AG04450 (cell line): Measurements from ENCODE around the gene PFKP. TPM values are rescaled to one million over a fixed set of nuclear protein-coding genes. Genes with fewer than 3 reads are reported as not detected.

Experiments
- CTCF ChIA-PET: fragments of 300-600, 350-600 bp; formaldehyde crosslinking; extraction: SDS; loops from one replicate; lab custom pipeline; 2022; ENCODE audit warnings: antibody characterized with exemption, inconsistent platforms; lab: Charles Lee
- POLR2A ChIA-PET: fragments of 350-600 bp; formaldehyde crosslinking; extraction: SDS; loops from one replicate; lab custom pipeline; 2021; ENCODE audit warnings: antibody characterized with exemption, inconsistent platforms; lab: Yijun Ruan, JAX
- DNase-seq: peaks from one replicate; pipeline ENCODE4 v3.0.0-alpha.2; 2011; ENCODE audit warnings: low read depth, low spot score
- H3K27ac ChIP-seq: one replicate; pipeline ENCODE4 v1.5.1; 2012; ENCODE audit warnings: low read depth, low read length, control low read depth
- H3K27me3 ChIP-seq: one replicate; pipeline ENCODE4 v1.6.0; 2012; ENCODE audit warnings: low read length; ENCODE audit not compliant: control insufficient read depth, insufficient read depth
- H3K4me3 ChIP-seq: 2 replicates; pipeline ENCODE4 v1.5.1; 2011; ENCODE audit warnings: mild to moderate bottlenecking, low read depth, low read length, control low read depth
- H3K9me3 ChIP-seq: 2 replicates; pipeline ENCODE4 v1.5.1; 2012; ENCODE audit warnings: low read length; ENCODE audit not compliant: control insufficient read depth, insufficient read depth
- polyA plus RNA-seq: library from polyadenylated mRNA; depleted of rRNA; stranded (reverse); fragments of >200 nt; gene quantifications from 2 replicates; pipeline ENCODE4 v1.2.3, GENCODE V29; 2011
- TF ChIP-seq, protein P1 (sequence below): IDR thresholded peaks from 2 replicates; pipeline ENCODE4 v1.5.1; 2011; ENCODE audit warnings: low read depth, low read length, control low read depth, inconsistent platforms

PFKP gene
- polyA plus RNA-seq, 1 experiment, result 122 TPM

DNA sequence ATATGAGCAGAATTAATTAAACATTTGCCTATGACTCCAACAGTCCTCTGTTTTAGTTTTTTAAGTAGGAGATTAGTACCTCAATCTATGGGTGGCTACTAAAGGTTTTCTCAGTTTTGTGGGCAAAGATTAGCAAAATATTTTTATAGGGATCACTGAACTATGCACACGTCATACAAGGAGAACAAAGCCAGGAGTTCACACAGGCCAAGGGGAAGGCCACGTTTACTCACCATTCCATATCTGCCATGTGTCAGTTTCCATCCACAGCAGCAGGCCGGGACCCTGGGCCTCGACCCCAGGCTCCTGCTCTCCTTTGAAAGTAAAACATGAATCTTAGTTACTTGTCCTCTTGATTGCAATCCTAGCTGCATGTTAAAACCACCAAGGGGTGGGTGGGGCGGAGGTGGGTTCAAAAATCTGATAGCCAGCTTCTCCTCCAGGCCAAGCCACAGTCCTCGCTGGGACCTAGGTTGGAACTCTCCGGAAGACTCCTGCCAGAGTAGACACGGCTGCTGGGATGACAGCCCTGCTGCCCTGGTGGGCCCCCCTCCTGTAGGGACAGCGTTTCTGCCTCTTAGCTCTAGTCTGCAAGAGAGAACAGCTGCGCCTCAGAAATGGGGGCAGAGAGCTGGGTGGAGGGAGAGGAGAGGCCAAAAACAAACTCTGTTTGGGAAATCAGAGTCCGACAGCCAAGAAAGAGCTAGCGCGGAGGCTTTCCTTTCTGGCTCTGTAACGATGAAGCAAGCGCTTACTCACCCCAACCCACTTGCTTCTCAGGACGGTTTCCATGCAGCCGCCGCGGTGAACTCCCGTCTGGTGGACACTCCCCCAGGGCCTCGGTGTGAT lies 69.6 kb downstream of the PFKP start:
- TF ChIP-seq, protein P1, sequence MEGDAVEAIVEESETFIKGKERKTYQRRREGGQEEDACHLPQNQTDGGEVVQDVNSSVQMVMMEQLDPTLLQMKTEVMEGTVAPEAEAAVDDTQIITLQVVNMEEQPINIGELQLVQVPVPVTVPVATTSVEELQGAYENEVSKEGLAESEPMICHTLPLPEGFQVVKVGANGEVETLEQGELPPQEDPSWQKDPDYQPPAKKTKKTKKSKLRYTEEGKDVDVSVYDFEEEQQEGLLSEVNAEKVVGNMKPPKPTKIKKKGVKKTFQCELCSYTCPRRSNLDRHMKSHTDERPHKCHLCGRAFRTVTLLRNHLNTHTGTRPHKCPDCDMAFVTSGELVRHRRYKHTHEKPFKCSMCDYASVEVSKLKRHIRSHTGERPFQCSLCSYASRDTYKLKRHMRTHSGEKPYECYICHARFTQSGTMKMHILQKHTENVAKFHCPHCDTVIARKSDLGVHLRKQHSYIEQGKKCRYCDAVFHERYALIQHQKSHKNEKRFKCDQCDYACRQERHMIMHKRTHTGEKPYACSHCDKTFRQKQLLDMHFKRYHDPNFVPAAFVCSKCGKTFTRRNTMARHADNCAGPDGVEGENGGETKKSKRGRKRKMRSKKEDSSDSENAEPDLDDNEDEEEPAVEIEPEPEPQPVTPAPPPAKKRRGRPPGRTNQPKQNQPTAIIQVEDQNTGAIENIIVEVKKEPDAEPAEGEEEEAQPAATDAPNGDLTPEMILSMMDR, result no peak
- H3K27me3 ChIP-seq, result no peaks in the 10 kb centered on the region
- no peaks in the 10 kb centered on the region; the same call in 1 of the 2 replicates for H3K9me3 ChIP-seq
- H3K4me3 ChIP-seq, result no peak overlapping the region
- peak; percentile 26 for DNase-seq
- H3K27ac ChIP-seq, result peak overlapping the region; percentile 61
- CTCF ChIA-PET, result no interaction called here
- POLR2A ChIA-PET, result no interaction called here

DNA sequence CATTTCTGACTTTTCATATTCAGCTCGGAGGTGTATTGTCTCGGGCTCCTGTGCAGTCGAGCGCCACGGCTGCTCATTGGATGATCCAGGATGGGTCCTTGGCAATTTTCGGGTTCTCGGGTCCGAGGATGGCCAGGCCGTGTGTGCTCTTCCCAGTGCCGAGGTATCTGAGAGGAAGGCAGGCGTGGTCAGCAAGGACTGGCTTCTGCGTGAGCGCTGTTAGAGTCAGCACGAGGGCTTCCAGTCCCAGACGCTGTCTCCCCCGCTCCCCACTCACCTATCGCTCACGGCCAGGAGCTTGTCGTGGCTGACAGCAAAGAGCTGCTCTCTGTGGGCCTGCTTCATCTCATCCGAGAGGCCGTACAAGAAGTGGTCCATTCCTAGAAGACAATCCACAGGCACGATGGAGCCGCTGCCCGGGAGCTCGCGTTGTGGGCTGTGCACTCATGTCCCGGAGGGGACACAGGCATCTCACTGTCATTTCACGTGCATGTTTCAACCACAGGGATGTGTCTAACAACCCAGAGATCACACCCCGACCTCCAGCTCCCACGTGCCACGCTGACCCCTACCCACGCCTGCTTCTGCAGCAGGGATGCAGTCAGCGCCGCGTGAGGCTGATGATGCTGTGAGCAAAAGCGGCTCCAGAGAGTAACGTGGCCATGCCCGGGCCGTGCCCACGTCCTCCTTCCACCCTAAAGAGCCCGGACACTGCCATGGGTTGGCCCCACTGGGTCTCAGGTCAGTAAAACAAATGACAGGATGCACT lies 70.8 kb downstream of the PFKP start:
- H3K9me3 ChIP-seq, result no peaks in the 10 kb centered on the region; the same call in 1 of the 2 replicates
- H3K27me3 ChIP-seq, result no peaks in the 10 kb centered on the region
- POLR2A ChIA-PET, result no interaction called here
- CTCF ChIA-PET, result interaction anchor here (1.8 kb wide), 1 partner anchor 19 kb away, joined by 4 read pairs; no protein-coding TSS in a partner anchor
- TF ChIP-seq, protein P1, result no peak
- H3K4me3 ChIP-seq, result no peak overlapping the region
- DNase-seq, result no peak
- H3K27ac ChIP-seq, result no peak overlapping the region

DNA sequence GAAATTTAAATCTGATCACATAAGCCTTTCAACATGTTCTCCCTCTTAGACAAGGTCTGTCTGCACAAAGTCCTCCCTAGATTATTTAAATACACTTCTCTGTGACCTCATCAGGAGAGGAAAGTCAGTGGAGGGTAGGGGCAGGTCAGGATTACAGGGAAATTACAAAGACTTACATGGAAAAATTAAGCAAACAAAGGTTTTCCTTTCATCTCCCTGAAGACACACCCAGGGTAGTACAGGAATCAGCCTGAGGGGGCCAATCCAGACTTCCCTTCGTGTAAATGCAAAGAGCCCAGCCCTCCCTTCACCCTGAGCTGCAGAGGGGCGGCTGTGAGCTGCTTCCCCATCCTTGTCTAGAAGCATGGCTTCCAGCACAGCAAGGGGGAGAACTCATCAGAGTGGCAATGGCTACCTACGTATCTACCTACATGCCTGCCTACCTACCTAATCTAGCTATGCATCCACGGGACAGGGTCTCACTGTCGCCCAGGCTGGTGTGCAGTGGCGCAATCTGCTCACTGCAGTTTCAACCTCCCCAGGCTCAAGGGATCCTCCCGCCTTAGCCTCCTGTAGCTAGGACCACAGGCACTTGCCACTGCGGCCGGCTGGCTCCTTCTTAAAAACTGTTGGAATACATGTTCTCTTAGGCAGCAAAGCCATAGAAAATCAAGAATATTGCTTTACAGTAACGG lies 72.0 kb downstream of the PFKP start:
- TF ChIP-seq, protein P1, result no peak
- no peak overlapping the region for H3K27ac ChIP-seq
- POLR2A ChIA-PET, result no interaction called here
- DNase-seq, result no peak
- H3K4me3 ChIP-seq, result no peak overlapping the region
- H3K27me3 ChIP-seq, result no peaks in the 10 kb centered on the region
- no peaks in the 10 kb centered on the region; the same call in 1 of the 2 replicates for H3K9me3 ChIP-seq
- CTCF ChIA-PET, result interaction anchor here (0.6 to 1.8 kb wide), 2 partner anchors 20 to 195 kb away, joined by 4 to 5 read pairs; no protein-coding TSS in a partner anchor

DNA sequence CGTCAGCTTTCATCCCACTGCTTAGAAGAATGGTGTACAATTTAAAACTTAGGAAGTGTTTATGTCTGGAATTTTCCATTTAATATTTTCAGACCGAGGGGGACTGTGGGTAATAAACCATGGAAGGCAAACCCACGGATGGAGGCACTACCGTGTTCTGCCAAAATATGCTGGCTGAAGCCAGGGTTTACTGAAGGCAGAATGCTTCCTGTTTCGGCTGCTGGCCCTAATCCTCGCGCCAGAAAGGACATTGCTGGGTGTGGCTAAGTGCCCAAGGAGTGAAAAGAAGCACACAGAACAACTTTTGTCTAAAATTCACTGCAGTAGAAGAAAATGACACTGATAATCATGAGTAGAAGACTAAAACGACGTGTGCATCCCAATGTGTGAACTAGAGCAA lies 72.9 kb downstream of the PFKP start:
- no peak overlapping the region for H3K4me3 ChIP-seq
- H3K27me3 ChIP-seq, result no peaks in the 10 kb centered on the region
- ChIA-PET CTCF (interaction anchor here (0.6 to 1.8 kb wide), 2 partner anchors 21 to 194 kb away, joined by 4 to 5 read pairs; no protein-coding TSS in a partner anchor), POLR2A (no interaction called here)
- H3K9me3 ChIP-seq, result no peaks in the 10 kb centered on the region; the same call in 1 of the 2 replicates
- no peak for DNase-seq
- peak overlapping the region; percentile 34 for H3K27ac ChIP-seq
- TF ChIP-seq, protein P1, result no peak
